Effector CD8-positive, alpha-beta T cell (primary cell): Measurements from ENCODE around the gene KPNA1.

Experiments
- DNase-seq: peaks from one replicate; lab custom pipeline; 2025; lab: John Stamatoyannopoulos, UW

The KPNA1 gene

GRCh38 chr3:122383771-122384697 lies 130.7 kb downstream of the KPNA1 start, which contains the start of gene FAM162A:
Gene FAM162A (plus strand): TSS chr3:122384182. CDS start chr3:122384266, 84 bp downstream.
- DNase-seq: peak; percentile 87

GRCh38 chr3:122382888-122383666 lies 131.7 kb downstream of the KPNA1 start, which contains the start of gene MIX23:
Gene MIX23 (minus strand): TSS chr3:122383231. CDS start chr3:122383224, 7 bp downstream.
- DNase-seq: peak; percentile 79

DNA sequence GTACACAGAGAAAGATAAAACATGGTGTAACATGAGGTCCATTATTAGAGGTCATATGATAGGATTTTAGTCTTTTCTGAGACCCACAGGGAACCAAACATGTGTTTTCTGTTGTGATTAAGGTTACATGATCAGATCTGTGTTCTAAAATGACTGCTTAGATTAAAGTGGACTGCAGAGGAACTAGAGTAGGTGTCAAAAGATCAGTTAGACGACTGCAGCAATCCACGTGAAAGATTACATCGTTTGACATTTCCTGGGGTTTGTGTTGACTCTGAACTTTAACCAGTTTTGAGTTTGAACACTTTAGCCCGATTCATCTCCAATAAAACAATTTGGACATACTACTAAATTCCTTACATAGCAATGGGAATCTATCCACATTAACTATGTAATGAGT lies 136.8 kb downstream of the KPNA1 start:
- no peak for DNase-seq

- DNase-seq: no peak
These were observed 140.7 kb downstream of the KPNA1 start for GRCh38 chr3:122374034-122374433.
